Activated CD4-positive, alpha-beta memory T cell treated with anti-CD3 and anti-CD28 coated beads for 36 hours (primary cell): Measurements from ENCODE around the gene MAST4. TPM values are rescaled to one million over a fixed set of nuclear protein-coding genes. Genes with fewer than 3 reads are reported as not detected.

ENCODE experiments used
- CTCF ChIA-PET: fragments of 350-600 bp; sonication (Branson Sonifier 250); formaldehyde crosslinking; loops from one replicate; lab custom pipeline; 2021; ENCODE audit warnings: antibody characterized with exemption, inconsistent platforms; lab: Charles Lee
- POLR2A ChIA-PET: fragments of 350-600 bp; sonication (Branson Sonifier 250); formaldehyde crosslinking; loops from one replicate; lab custom pipeline; 2021; ENCODE audit warnings: antibody characterized with exemption; lab: Charles Lee
- DNase-seq: peaks from one replicate; pipeline ENCODE4 v3.0.0-alpha.2; 2020
- H3K27ac Mint-ChIP-seq: one replicate; pipeline ENCODE4 v1.8.0; 2021; ENCODE audit warnings: mixed read lengths
- H3K27me3 Mint-ChIP-seq: one replicate; pipeline ENCODE4 v1.8.0; 2021; ENCODE audit warnings: mixed read lengths
- H3K36me3 Mint-ChIP-seq: one replicate; pipeline ENCODE4 v1.8.0; 2021; ENCODE audit warnings: mixed read lengths
- H3K4me1 Mint-ChIP-seq: one replicate; pipeline ENCODE4 v1.8.0; 2021; ENCODE audit warnings: low read depth, mixed read lengths
- H3K4me3 Mint-ChIP-seq: one replicate; pipeline ENCODE4 v1.8.0; 2021; ENCODE audit warnings: mild to moderate bottlenecking, mixed read lengths
- H3K9me3 Mint-ChIP-seq: one replicate; pipeline ENCODE4 v1.8.0; 2021; ENCODE audit warnings: mixed read lengths
- intact Hi-C: fragments of 100-400 bp; cut with micrococcal nuclease; formaldehyde crosslinking; loops from one replicate; pipeline ENCODE4 v1.15.1; 2023
- total RNA-seq, 2 experiments: library from RNA; stranded (reverse); gene quantifications; one replicate each; pipeline ENCODE4 v1.2.3, GENCODE V29; 2021

MAST4 gene
- total RNA-seq, 2 experiments from 2014 or later = 30.2 to 30.3 TPM

DNA sequence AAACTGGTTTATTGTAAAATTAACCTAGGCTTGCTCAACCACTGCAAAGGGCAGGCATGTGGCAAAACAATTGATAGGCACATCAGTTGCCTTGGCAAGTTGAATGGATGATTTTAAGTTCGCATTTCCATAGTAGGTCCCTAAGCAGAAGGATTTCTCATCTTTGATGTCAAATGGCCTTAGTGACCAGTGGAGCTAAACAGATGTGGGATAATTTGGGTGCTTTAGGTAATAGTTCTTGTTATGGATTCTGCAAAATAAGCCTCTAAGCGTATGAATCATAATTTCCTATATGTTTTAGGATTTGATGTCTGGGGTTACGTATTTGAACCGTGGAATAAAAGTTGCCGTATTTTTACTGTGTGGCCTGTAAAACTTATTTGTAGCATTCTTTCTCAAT lies 418.0 kb downstream of the MAST4 start:
- peaks cover 5% of the 10 kb centered on the region for H3K36me3 Mint-ChIP-seq
- POLR2A ChIA-PET = no interaction called here
- no peaks in the 10 kb centered on the region for H3K27me3 Mint-ChIP-seq
- H3K4me1 Mint-ChIP-seq = peaks cover 75% of the 10 kb centered on the region
- CTCF ChIA-PET = interaction anchor here (1.1 to 1.2 kb wide), 3 partner anchors 8 to 35 kb away, joined by 3 to 4 read pairs (median 3); no protein-coding TSS in a partner anchor
- no peaks in the 10 kb centered on the region for H3K9me3 Mint-ChIP-seq
- intact Hi-C loops = no loop called here
- H3K4me3 Mint-ChIP-seq = no peak overlapping the region
- no peak overlapping the region for H3K27ac Mint-ChIP-seq
- DNase-seq = no peak

DNA sequence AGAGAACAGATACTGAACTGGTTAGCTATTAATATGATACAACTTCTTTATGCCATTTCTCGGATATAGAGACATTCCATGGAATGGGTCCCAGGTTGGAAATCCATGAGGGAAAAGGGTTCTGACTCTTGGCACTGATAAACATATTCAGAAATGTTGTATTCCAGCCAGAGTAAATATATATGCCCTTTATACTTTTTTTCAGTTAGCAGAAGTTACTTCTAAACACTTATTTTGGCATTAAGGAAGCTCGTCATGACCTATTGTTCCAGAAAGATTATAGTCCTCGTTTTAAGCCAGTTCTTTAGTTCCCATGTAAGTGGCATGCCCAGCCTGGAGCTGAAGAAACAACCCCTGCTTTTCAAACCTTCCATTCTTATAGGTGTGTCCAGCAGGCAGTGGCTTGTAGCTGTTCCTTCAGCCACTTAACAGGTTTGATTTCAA lies 418.8 kb downstream of the MAST4 start:
- Mint-ChIP-seq H3K4me1 (peaks cover 67% of the 10 kb centered on the region), H3K27me3 (no peaks in the 10 kb centered on the region), H3K27ac (no peak overlapping the region), H3K4me3 (no peak overlapping the region), H3K9me3 (no peaks in the 10 kb centered on the region), H3K36me3 (peaks cover 1% of the 10 kb centered on the region)
- no peak for DNase-seq
- CTCF ChIA-PET = interaction anchor here (0.6 to 1.1 kb wide), 5 partner anchors 27 to 1201 kb away, joined by 3 read pairs; no protein-coding TSS in a partner anchor
- POLR2A ChIA-PET = interaction anchor here (1.0 kb wide), 1 partner anchor 50 kb away, joined by 3 read pairs; no protein-coding TSS in a partner anchor
- intact Hi-C loops = no loop called here

DNA sequence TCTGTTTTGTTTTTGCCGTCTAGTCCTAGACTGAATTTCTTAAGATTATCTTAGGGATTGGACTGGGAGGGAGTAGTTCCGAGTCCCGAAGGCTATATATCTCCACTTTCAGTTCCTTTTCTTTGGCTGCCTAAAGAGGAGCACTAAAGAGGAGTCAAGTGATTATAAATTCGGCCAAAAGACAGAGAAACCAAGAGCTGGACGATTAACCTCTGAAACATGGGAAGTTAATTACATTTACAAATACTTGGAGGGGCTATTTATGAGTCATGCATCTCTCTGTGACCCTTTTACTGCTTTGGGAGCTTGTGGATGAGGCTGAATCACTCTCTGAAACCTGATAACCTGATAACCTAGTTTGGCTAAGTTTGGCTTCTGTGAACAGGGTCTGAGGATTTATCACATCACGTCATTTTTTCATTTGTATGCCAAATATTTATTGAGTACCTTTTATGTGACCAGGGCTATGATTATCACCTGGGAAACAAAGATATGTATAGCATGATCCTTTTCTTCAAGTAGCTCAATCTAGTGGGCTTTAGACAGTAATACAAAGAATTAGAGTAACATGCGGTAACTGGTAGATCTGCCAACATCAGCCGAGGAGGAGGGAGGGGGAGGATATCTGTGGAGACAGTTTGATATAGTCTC lies 419.5 kb downstream of the MAST4 start:
- intact Hi-C loops = no loop called here
- no peak overlapping the region for H3K27ac Mint-ChIP-seq
- no peak overlapping the region for H3K4me3 Mint-ChIP-seq
- H3K4me1 Mint-ChIP-seq = peaks cover 63% of the 10 kb centered on the region
- ChIA-PET POLR2A (interaction anchor here (1.0 kb wide), 1 partner anchor 50 kb away, joined by 3 read pairs; no protein-coding TSS in a partner anchor), CTCF (interaction anchor here (1.0 to 1.1 kb wide), 2 partner anchors 28 to 50 kb away, joined by 3 read pairs; no protein-coding TSS in a partner anchor)
- H3K27me3 Mint-ChIP-seq = no peaks in the 10 kb centered on the region
- H3K9me3 Mint-ChIP-seq = no peaks in the 10 kb centered on the region
- peaks cover 1% of the 10 kb centered on the region for H3K36me3 Mint-ChIP-seq
- DNase-seq = no peak

DNA sequence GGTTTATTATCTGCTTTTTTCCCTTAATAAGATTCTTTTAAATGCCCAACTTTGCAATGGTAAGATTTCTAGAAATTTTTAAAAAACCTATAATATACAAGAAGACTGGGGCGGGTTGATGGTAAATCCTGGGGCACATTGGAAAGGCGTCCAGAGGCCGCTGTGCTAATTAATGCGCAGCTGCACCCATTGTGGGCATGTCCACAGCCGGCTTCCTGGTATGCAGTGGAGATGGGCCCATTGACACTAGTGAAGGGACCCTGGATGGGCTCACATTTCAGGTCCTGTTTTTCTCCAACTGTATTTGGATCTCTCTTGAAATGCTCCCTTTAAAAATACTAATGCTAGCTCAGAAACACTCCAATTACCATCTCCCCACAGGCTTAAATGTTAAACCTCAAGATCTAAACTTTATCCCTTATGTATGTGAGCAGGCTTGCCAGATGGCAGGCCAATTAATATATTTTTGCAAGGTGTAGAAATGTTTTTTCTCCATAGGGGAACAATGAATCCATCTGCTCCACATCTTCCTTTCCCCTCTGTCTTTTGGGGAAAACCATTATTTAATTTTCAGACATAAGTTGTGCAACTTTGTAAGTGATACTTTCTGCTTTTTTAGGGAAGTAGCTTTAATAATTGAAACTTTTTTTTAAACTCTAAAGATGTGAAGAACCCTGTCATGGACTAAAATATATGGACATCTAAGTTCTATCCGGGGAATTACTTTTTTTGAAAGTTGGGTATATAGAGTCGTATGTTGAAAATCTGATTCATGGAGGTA lies 423.1 kb downstream of the MAST4 start:
- ChIA-PET CTCF (interaction anchor here (0.7 to 1.0 kb wide), 2 partner anchors 15 to 111 kb away, joined by 3 to 4 read pairs; no protein-coding TSS in a partner anchor), POLR2A (interaction anchor here (0.5 kb wide), 1 partner anchor 15 kb away, joined by 3 read pairs; no protein-coding TSS in a partner anchor)
- Mint-ChIP-seq H3K36me3 (peaks cover 4% of the 10 kb centered on the region), H3K9me3 (no peaks in the 10 kb centered on the region), H3K27me3 (no peaks in the 10 kb centered on the region), H3K4me3 (no peak overlapping the region), H3K4me1 (peaks cover 47% of the 10 kb centered on the region), H3K27ac (no peak overlapping the region)
- intact Hi-C loops = no loop called here
- DNase-seq = no peak

DNA sequence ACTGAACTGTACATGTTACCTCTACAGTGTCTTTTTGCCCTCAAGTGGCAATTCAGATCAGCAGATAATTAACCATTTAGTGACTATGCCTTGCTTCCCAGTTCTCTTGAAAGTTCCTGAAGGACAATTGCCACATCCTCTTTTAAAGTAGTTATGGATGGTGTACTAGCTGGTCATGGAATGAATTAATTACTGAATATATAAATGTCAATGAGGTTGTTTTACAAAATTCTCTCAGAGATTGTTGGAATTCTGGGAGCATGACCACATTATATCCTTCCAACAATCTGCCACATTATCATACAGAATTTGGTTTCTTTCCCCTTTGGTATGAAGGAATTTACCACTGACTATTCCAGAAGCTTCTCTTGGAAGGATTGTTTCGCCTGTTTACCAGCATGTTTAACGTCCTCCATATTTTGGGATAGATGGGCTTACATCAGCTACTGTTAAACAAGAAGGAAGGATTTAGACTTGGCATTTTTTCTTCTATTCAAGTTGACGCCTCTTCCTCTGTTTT lies 424.0 kb downstream of the MAST4 start:
- ChIA-PET POLR2A (no interaction called here), CTCF (interaction anchor here (1.0 kb wide), 1 partner anchor 15 kb away, joined by 4 read pairs; no protein-coding TSS in a partner anchor)

DNA sequence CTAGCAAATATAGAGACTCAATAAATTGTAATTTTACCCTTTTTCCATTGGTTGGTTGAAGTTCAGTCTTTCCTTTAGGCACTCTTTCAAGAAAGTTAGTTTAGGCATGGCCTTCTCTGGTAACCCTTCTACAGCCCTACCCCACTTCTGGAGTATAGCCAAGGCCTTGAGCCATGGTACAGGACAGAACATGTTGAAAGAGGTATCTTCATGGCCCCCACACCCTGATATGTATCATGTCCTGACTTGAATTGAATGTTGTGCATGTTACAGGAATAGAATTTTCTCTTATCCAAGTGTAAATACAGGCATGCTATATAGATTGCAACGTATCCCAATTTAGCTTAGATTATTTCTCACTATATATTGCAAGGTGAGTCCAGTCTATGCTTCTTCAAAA lies 424.8 kb downstream of the MAST4 start:
- no peaks in the 10 kb centered on the region for H3K9me3 Mint-ChIP-seq
- no peak for DNase-seq
- CTCF ChIA-PET = no interaction called here

More for the DNA sequence above, 424.0 kb downstream of the MAST4 start:
- no peak for DNase-seq
- H3K27ac Mint-ChIP-seq = no peak overlapping the region
- peaks cover 38% of the 10 kb centered on the region for H3K4me1 Mint-ChIP-seq
- H3K9me3 Mint-ChIP-seq = no peaks in the 10 kb centered on the region
- H3K27me3 Mint-ChIP-seq = no peaks in the 10 kb centered on the region
- peaks cover 4% of the 10 kb centered on the region for H3K36me3 Mint-ChIP-seq
- intact Hi-C loops = loop anchor here (2.0 kb wide), 1 partner anchor 15 kb away; no protein-coding TSS in a partner anchor
- H3K4me3 Mint-ChIP-seq = no peak overlapping the region

DNA sequence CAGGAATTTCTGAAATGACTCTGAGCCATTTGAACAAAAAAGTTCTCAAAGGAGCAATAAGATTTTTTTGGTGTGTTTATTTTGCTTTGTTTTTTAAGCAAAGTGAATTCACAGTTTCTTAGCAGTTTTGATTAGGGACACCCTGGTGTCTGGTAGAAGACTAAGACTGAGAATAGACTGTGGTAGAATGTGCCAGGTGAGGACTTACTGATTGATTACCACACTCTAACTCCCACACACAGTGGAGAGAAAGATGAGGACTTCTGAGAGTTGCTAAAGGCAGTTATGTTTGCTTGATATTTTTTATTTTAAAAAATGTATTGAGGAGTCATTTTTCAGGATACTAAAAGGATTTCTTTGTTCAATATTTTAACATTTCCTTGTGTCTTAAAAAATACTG lies 425.3 kb downstream of the MAST4 start:
- Mint-ChIP-seq H3K4me3 (no peak overlapping the region), H3K9me3 (no peaks in the 10 kb centered on the region), H3K4me1 (peaks cover 30% of the 10 kb centered on the region), H3K27me3 (no peaks in the 10 kb centered on the region), H3K36me3 (peaks cover 4% of the 10 kb centered on the region), H3K27ac (no peak overlapping the region)
- POLR2A ChIA-PET = interaction anchor here (0.8 kb wide), 1 partner anchor 9 kb away, joined by 4 read pairs; no protein-coding TSS in a partner anchor
- DNase-seq = no peak
- intact Hi-C loops = loop anchor here (1.0 to 2.0 kb wide), 3 partner anchors 9 to 17 kb away; no protein-coding TSS in a partner anchor
- CTCF ChIA-PET = interaction anchor here (1.2 to 1.9 kb wide), 2 partner anchors 33 to 187 kb away, joined by 3 to 5 read pairs; no protein-coding TSS in a partner anchor

More for the DNA sequence above, 424.8 kb downstream of the MAST4 start:
- POLR2A ChIA-PET = no interaction called here
- intact Hi-C loops = loop anchor here (1.0 to 2.0 kb wide), 3 partner anchors 9 to 16 kb away; no protein-coding TSS in a partner anchor
- Mint-ChIP-seq H3K4me1 (peaks cover 30% of the 10 kb centered on the region), H3K27me3 (no peaks in the 10 kb centered on the region), H3K4me3 (no peak overlapping the region), H3K27ac (no peak overlapping the region), H3K36me3 (peaks cover 4% of the 10 kb centered on the region)

DNA sequence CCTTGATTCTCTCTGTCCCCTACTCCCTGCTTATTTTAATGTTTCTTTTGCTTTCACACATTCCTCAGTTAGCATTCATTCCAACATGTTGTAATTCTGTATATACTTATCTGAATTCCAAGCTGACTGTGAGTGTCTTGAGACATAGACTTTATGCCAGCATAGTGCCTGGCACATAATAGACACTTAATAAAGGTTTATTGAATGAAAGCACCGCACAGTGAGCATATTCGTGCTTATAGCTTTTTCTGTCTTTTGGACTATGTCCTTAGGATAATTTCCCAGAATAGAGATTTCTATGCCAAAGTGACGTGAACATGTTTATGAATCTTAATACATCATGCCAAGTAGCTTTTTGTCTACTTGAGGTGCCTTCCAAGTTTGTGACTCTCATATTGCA lies 425.8 kb downstream of the MAST4 start:
- H3K4me1 Mint-ChIP-seq = peaks cover 27% of the 10 kb centered on the region
- intact Hi-C loops = loop anchor here (1.0 to 2.0 kb wide), 3 partner anchors 9 to 17 kb away; no protein-coding TSS in a partner anchor
- no peak overlapping the region for H3K4me3 Mint-ChIP-seq
- no peak overlapping the region for H3K27ac Mint-ChIP-seq
- DNase-seq = no peak
- POLR2A ChIA-PET = interaction anchor here (0.8 kb wide), 1 partner anchor 10 kb away, joined by 4 read pairs; no protein-coding TSS in a partner anchor
- H3K9me3 Mint-ChIP-seq = no peaks in the 10 kb centered on the region
- H3K36me3 Mint-ChIP-seq = peaks cover 4% of the 10 kb centered on the region
- H3K27me3 Mint-ChIP-seq = no peaks in the 10 kb centered on the region
- CTCF ChIA-PET = interaction anchor here (1.2 to 1.9 kb wide), 3 partner anchors 8 to 187 kb away, joined by 3 to 5 read pairs (median 4); no protein-coding TSS in a partner anchor

DNA sequence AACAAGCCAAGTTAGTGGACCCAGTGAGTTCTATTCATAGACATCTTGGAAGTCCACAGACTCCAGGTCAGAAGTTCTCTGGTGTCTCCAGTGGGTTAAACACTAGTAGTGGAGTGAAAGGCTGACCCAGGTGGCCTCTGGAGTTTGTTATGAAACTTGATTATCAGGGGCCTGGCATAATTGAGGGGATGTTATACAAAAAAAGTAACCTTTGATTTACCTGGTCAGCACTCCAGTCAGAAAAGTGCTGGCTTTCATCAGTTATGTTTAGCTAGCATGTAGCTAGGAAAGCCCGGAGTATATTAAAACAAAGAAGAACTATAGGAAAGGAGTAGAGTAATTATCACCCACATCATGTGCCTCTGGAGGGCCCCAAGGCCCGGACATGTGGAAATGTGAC lies 429.3 kb downstream of the MAST4 start:
- intact Hi-C loops = no loop called here
- no peak for DNase-seq
- CTCF ChIA-PET = no interaction called here
- H3K4me3 Mint-ChIP-seq = no peak overlapping the region
- H3K36me3 Mint-ChIP-seq = peaks cover 6% of the 10 kb centered on the region
- no peaks in the 10 kb centered on the region for H3K9me3 Mint-ChIP-seq
- H3K27me3 Mint-ChIP-seq = no peaks in the 10 kb centered on the region
- POLR2A ChIA-PET = no interaction called here
- H3K4me1 Mint-ChIP-seq = peaks cover 47% of the 10 kb centered on the region
- H3K27ac Mint-ChIP-seq = no peak overlapping the region

DNA sequence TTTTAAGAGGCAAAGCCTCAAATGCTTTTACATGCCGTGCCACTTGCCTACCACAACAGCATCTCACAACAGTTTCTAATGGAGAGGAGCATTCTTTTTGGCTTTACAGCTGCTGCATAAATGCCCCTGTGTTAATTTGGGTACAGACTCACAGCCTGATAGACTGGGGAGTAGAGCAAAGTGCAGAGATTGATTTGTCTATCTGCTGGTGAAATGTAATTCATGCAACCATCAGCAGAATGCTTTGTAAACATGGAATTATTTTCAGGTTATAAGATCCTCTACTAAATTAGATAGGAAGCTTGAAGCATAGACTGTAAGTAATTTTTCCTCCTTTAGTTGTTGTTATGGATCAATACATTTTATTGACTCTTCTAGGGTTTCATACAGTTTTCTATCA lies 430.1 kb downstream of the MAST4 start:
- Mint-ChIP-seq H3K36me3 (peaks cover 6% of the 10 kb centered on the region), H3K4me1 (peaks cover 47% of the 10 kb centered on the region), H3K27ac (no peak overlapping the region), H3K9me3 (no peaks in the 10 kb centered on the region), H3K4me3 (no peak overlapping the region), H3K27me3 (no peaks in the 10 kb centered on the region)
- ChIA-PET CTCF (no interaction called here), POLR2A (no interaction called here)
- intact Hi-C loops = no loop called here
- no peak for DNase-seq

DNA sequence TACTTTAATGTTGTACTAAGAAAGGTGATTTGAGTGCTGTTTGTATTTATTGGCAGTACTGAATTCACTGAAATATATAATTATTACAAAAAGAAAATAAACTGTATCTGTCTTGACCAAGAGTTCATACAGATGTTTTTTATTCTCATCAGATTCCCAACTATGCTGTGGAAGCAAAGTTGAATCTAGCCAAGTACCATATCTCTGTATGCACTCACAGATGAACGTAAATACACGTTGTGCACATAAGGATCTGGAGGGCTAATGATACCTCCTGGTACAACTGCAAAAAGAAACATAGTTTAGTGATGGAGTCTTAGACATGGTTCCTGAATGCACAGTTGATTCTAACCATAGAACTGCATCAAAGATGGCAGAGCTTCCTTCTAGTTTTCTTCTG lies 431.0 kb downstream of the MAST4 start:
- POLR2A ChIA-PET = interaction anchor here (0.7 kb wide), 1 partner anchor 22 kb away, joined by 3 read pairs; no protein-coding TSS in a partner anchor

More for the DNA sequence above, 431.0 kb downstream of the MAST4 start:
- CTCF ChIA-PET = no interaction called here
- no peak for DNase-seq
- Mint-ChIP-seq H3K27me3 (no peaks in the 10 kb centered on the region), H3K27ac (no peak overlapping the region), H3K4me3 (no peak overlapping the region), H3K9me3 (no peaks in the 10 kb centered on the region), H3K36me3 (peaks cover 6% of the 10 kb centered on the region), H3K4me1 (peaks cover 47% of the 10 kb centered on the region)
- intact Hi-C loops = no loop called here
